ENCODE measurements around the gene ERGIC3.

- no peak for TF ChIP-seq POLR2A (IDR thresholded peaks at IDR 0.05)
- no peak for TF ChIP-seq CTCF (IDR thresholded peaks at IDR 0.05)
- no peak for TF ChIP-seq POLR2AphosphoS5 (IDR thresholded peaks at IDR 0.05; ENCODE audit: insufficient read depth in 1 of 2, low read depth in 1 of 2)
These were observed 19.4 kb downstream of the ERGIC3 start for GRCh38 chr20:35561268-35561667.

Measured in vagina (tissue), 2 donors.